CD4-positive, alpha-beta T cell (primary cell): ENCODE measurements around the gene NPW. TPM values are rescaled to one million over a fixed set of nuclear protein-coding genes. Genes with fewer than 3 reads are reported as not detected.

Experiments used
- ATAC-seq: fragments of 200-7000 bp; cut with Tn5 transposase; one replicate; pipeline ENCODE4 v1.10.0; 2022; ENCODE audit warnings: mild to moderate bottlenecking; ENCODE audit not compliant: poor library complexity
- CTCF ChIA-PET: fragments of 350-600 bp; sonication (Branson Sonifier 250); formaldehyde crosslinking; loops from one replicate; lab custom pipeline; 2021; ENCODE audit warnings: antibody characterized with exemption, inconsistent platforms; lab: Charles Lee
- POLR2A ChIA-PET: fragments of 350-600 bp; sonication (Branson Sonifier 250); formaldehyde crosslinking; loops from one replicate; lab custom pipeline; 2021; ENCODE audit warnings: antibody characterized with exemption, inconsistent platforms; lab: Charles Lee
- DNase-seq, 14 experiments: peaks; one replicate each; pipeline ENCODE4 v3.0.0-alpha.2; 2013 to 2020; ENCODE audit warnings: mixed read lengths in 2 of 14
- H3K27ac ChIP-seq, 2 donors: one replicate each; pipeline versions ENCODE4 v1.5.1 to v1.7.0; 2013; ENCODE audit warnings: low read length in 2 of 2, low read depth in 1 of 2, mild to moderate bottlenecking in 1 of 2
- H3K27me3 ChIP-seq, 2 experiments: 1 replicate in 1 of 2; 2 replicates in 1 of 2; pipeline versions ENCODE4 v1.6.1 to v1.7.0; 2013; ENCODE audit warnings: low read length in 2 of 2, control low read depth in 1 of 2, mild to moderate bottlenecking in 1 of 2, moderate library complexity in 1 of 2; ENCODE audit not compliant: insufficient read depth in 2 of 2, control insufficient read depth in 1 of 2
- H3K36me3 ChIP-seq: one replicate; pipeline ENCODE4 v1.6.1; 2013; ENCODE audit warnings: low read length, control low read depth; ENCODE audit not compliant: insufficient read depth
- H3K4me1 ChIP-seq: one replicate; pipeline ENCODE4 v1.6.1; 2013; ENCODE audit warnings: low read length, control low read depth; ENCODE audit not compliant: insufficient read depth
- H3K4me3 ChIP-seq: one replicate; pipeline ENCODE4 v1.5.1; 2013; ENCODE audit warnings: mild to moderate bottlenecking, low read length, moderate library complexity
- H3K9me3 ChIP-seq, 2 experiments: 1 replicate in 1 of 2; 2 replicates in 1 of 2; pipeline versions ENCODE4 v1.6.1 to v1.7.0; 2013; ENCODE audit warnings: low read length in 2 of 2, mild to moderate bottlenecking in 2 of 2, control low read depth in 1 of 2, moderate library complexity in 1 of 2; ENCODE audit not compliant: control insufficient read depth in 1 of 2, insufficient read depth in 1 of 2
- H3K27ac Mint-ChIP-seq: one replicate; pipeline ENCODE4 v1.8.0; 2020; ENCODE audit warnings: mixed read lengths
- H3K27me3 Mint-ChIP-seq: one replicate; pipeline ENCODE4 v1.8.0; 2021; ENCODE audit warnings: mixed read lengths
- H3K36me3 Mint-ChIP-seq: one replicate; pipeline ENCODE4 v1.8.0; 2021; ENCODE audit warnings: low read depth, mixed read lengths
- H3K4me1 Mint-ChIP-seq: one replicate; pipeline ENCODE4 v1.8.0; 2021; ENCODE audit warnings: low read depth, mixed read lengths
- H3K4me3 Mint-ChIP-seq: one replicate; pipeline ENCODE4 v1.8.0; 2020; ENCODE audit warnings: mild to moderate bottlenecking, mixed read lengths
- H3K9me3 Mint-ChIP-seq: one replicate; pipeline ENCODE4 v1.8.0; 2020; ENCODE audit warnings: mixed read lengths
- CTCF ChIP-seq: fragments of 200-600 bp; IDR thresholded peaks from one replicate; pipeline ENCODE4 v1.8.0; 2022; ENCODE audit warnings: antibody characterized with exemption, mild to moderate bottlenecking
- intact Hi-C, 2 experiments: fragments of 100-400 bp; cut with DNase I in 1 of 2; cut with micrococcal nuclease in 1 of 2; formaldehyde crosslinking; loops; one replicate each; pipeline versions ENCODE4 v1.15.1 to v1.9.0; 2023 to 2025; cut with DNase I, micrococcal nuclease
- total RNA-seq, 174 experiments: library from RNA in 2 of 174; stranded (reverse) in 2 of 174; gene quantifications; one replicate each; pipeline ENCODE4 v1.2.3 and lab custom pipeline; 2021 to 2026

The NPW gene
- total RNA-seq, 2 experiments from 2014 or later, result 0.80 TPM; not detected in 1

GRCh38 chr16:2034696-2035430, 15.3 kb downstream of the NPW start:
- ChIA-PET CTCF (no interaction called here), POLR2A (no interaction called here)
- no peaks in the 10 kb centered on the region for H3K36me3 ChIP-seq
- H3K27ac Mint-ChIP-seq, result no peak overlapping the region
- ATAC-seq (no peak), DNase-seq (no peak)
- H3K9me3 Mint-ChIP-seq, result no peaks in the 10 kb centered on the region
- no peaks in the 10 kb centered on the region for H3K9me3 ChIP-seq
- no peak overlapping the region for H3K4me3 ChIP-seq
- H3K27me3 Mint-ChIP-seq, result no peaks in the 10 kb centered on the region
- no peak for TF ChIP-seq CTCF
- no peaks in the 10 kb centered on the region for H3K4me1 Mint-ChIP-seq
- no peak overlapping the region for H3K4me3 Mint-ChIP-seq
- H3K36me3 Mint-ChIP-seq, result no peaks in the 10 kb centered on the region
- no peak overlapping the region for H3K27ac ChIP-seq
- H3K4me1 ChIP-seq, result peaks cover 7% of the 10 kb centered on the region
- intact Hi-C loops, result no loop called here
- no peaks in the 10 kb centered on the region for H3K27me3 ChIP-seq

- no peaks in the 10 kb centered on the region for H3K36me3 Mint-ChIP-seq
Observed at GRCh38 chr16:2035431-2036199, 16.0 kb downstream of the NPW start.

More at GRCh38 chr16:2035431-2036199, 16.0 kb downstream of the NPW start:
- H3K27ac Mint-ChIP-seq, result no peak overlapping the region
- DNase-seq (no peak), ATAC-seq (no peak)
- no peaks in the 10 kb centered on the region for H3K4me1 Mint-ChIP-seq
- no peak overlapping the region for H3K4me3 Mint-ChIP-seq
- TF ChIP-seq CTCF, result no peak
- Histone ChIP-seq H3K27ac (no peak overlapping the region), H3K36me3 (no peaks in the 10 kb centered on the region), H3K4me3 (no peak overlapping the region), H3K9me3 (no peaks in the 10 kb centered on the region), H3K27me3 (no peaks in the 10 kb centered on the region), H3K4me1 (peaks cover 7% of the 10 kb centered on the region)
- POLR2A ChIA-PET, result no interaction called here
- CTCF ChIA-PET, result interaction anchor here (0.6 kb wide), 1 partner anchor 872 kb away, joined by 3 read pairs; no protein-coding TSS in a partner anchor
- no peaks in the 10 kb centered on the region for H3K9me3 Mint-ChIP-seq
- no peaks in the 10 kb centered on the region for H3K27me3 Mint-ChIP-seq
- intact Hi-C loops, result no loop called here
